ENCODE results near the gene NUDT3.

DNA sequence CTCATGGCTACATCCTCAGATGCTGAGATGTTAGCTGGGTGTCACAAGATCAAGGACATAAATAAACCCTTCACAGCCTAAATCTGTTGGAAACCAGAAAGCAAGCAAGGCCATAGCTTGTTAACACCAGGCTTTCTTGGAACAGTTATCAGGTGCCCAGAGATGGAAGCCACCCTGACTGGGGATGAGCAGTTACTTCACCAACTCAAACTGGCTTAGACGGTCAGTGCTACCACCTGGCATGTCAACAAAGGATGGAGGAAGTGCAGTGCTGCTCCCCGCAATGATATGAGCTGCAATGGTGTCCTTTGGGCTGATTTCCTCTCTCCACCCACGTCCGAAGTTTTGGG lies 114.7 kb downstream of the NUDT3 start:
- no peak for TF ChIP-seq CTCF (IDR thresholded peaks at IDR 0.05)
- TF ChIP-seq POLR2A (IDR thresholded peaks at IDR 0.05) = no peak
